GM12801 (cell line): ENCODE results near the gene CSAD.

Experiments
- CTCF ChIP-seq: IDR thresholded peaks from one replicate; pipeline ENCODE4 v1.5.1; 2011; ENCODE audit warnings: control low read depth; ENCODE audit not compliant: insufficient read length; ENCODE audit errors: extremely low read depth

The CSAD gene

DNA sequence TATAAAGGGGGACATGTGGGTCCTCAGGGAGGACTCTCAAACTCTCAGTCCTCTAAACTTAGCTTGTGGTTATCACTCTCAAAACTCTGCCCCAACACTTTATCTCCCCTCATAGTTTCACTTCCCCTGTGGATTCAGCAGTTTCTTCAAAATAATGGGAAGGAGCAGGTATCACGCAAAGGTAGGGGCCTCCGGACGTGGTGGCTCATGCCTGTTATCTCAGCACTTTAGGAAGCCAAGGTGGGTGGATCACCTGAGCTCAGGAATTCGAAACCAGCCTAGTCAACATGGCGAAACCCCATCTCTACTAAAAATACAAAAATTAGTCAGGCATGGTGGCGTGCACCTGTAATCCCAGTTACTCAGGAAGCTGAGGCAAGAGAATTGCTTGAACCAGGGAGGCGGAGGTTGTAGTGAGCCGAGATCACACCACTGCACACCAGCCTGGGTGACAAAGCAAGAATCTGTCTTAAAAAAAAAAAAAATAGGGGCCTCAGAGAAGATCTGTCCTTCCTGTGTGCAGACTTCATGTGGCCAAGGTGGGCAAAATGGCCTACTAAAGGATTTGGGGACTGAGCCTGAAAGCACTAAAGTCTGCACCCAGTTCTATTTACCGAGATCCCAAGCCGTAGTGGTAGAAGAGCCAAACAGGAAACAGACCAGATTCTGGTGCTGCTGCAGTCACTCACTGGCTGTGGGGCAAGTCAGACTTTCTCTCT is 19.9 kb upstream of the CSAD start:
- no peak for TF ChIP-seq CTCF

- no peak for TF ChIP-seq CTCF
These were observed 19.4 kb upstream of the CSAD start for GRCh38 chr12:53200107-53200457.

GRCh38 chr12:53199700-53200099 is 19.0 kb upstream of the CSAD start:
- TF ChIP-seq CTCF: no peak

DNA sequence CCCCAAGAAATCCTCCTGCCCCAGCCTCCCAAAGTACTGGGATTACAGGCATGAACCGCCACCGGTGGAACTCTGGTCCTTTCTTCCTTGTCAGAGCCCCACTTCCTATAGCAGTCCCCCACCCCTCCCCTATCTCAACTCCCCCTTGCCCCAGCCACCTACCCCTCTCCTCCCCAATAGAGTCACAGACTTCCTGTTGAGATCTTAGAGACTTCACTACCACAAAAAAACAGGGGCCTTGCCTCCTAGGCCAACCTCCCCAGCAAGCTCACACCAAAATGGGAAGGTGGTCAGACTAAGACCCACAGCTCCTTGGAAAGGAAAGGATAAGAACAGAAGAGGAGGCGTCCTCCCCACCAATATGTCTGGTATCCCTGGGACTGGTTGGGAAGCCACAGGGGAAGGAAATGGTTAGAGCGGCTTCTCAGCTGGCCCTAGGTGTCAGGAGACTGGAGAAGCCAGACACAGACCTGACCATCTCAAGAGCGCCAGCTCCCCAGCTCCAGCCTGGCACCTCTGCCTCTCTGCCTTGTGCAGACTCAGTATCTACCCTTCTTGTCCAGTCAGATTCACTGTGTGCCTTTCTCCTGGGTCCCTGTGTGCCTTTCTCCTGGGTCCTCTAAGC is 17.9 kb upstream of the CSAD start:
- no peak for TF ChIP-seq CTCF

DNA sequence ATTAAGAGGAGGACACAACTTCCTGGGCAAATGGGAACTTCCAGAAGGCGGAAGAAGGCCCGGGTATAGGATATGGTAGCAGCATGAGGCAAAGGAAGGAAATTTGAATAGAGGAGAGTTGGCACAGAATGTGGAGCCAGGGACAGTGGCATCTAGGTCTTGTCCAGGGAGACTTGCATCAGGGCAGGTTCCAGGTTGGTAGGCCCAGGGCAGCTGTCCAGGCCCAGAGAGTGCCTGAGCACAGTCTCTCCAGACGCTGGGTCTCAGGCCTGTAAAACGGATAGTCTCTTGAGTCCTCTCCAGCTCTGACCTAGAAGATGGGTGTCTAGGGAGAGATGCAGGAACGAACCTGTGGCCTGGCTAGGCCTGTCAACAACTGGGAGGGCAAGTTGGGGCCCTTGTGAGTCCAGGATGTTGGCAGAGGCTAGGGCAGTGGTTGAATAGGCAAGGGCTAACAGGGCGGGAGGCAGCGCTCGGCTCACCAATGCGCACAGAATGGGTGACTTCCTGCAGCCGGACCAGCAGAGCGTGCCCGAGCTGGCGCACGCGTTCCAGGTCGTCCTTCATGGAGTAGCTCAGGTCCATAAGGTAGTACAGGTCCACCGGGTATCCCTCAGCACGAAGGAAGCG is 16.4 kb upstream of the CSAD start:
- TF ChIP-seq CTCF: no peak

GRCh38 chr12:53196486-53196885 is 15.8 kb upstream of the CSAD start:
- TF ChIP-seq CTCF: no peak

DNA sequence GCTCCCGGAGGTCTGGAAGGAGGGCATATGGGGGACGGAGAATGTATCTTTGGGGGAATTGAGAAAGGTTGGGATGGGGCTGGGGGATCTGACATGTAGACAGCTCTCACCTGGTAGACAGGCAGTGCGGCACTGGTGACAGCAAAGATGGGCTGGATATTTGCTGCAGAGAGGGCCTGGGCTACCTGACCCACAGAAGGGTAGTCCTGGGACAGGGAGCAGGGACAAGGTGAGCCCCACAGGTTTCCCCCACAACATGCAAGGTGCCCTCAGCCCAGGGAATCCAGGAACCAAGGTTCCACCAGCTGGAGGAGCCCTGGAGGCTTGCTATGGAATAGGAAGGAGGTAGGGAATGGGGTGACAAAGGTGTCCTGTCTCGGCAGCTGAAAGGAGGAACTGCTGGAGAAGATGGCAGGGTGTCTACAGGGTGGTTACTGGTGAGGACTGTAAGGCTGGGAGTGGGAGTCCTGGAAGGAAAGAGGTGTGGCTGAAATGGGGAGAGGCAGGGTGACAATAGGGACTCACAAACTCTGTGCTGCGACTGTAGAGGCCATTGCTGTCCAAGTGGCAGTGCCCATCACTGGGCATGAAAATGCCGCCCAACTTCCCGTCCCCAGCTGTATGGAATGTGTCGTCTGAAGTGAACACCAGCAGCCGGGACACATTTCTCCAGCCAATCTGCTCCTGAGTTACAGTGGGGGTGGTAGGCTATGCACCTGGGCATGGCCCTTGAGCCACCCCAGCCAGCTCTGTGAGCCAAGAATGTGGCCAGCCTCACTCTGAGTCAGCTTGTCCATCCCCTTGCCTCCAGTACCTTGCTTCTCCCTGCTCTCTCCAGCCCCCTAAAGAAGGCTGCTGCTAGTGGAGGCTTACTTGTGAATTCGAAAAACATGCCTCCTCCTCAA is 15.0 kb upstream of the CSAD start:
- TF ChIP-seq CTCF: no peak
